WERI-Rb-1 (cell line): ENCODE results near the gene RCN1.

Source experiments
- DNase-seq: peaks from one replicate; pipeline ENCODE4 v3.0.0-alpha.2; 2020
- H3K27ac ChIP-seq: fragments of 250-450 bp; sonication (Bioruptor Pico); 2 replicates; pipeline ENCODE4 v1.5.1; 2020; ENCODE audit warnings: mild to moderate bottlenecking, moderate library complexity
- H3K27me3 ChIP-seq: fragments of 250-450 bp; sonication (Bioruptor Pico); 2 replicates; pipeline ENCODE4 v1.5.1; 2021; ENCODE audit warnings: mild to moderate bottlenecking, low read depth, moderate library complexity; ENCODE audit not compliant: insufficient read depth, severe bottlenecking
- H3K36me3 ChIP-seq: fragments of 250-450 bp; sonication (Bioruptor Pico); 2 replicates; pipeline ENCODE4 v1.5.1; 2020; ENCODE audit warnings: mild to moderate bottlenecking, moderate library complexity
- H3K4me3 ChIP-seq: 2 replicates; pipeline ENCODE4 v1.5.1; 2011; ENCODE audit warnings: low read depth, mild to moderate bottlenecking, control low read depth, low read length
- H3K9me3 ChIP-seq: fragments of 250-450 bp; sonication (Bioruptor Pico); 2 replicates; pipeline ENCODE4 v1.5.1; 2021; ENCODE audit warnings: mild to moderate bottlenecking, moderate library complexity; ENCODE audit not compliant: severe bottlenecking
- CTCF ChIP-seq: IDR thresholded peaks from 2 replicates; pipeline ENCODE4 v1.5.1; 2011; ENCODE audit warnings: low read depth, mild to moderate bottlenecking, control low read depth, inconsistent platforms, low read length

RCN1 gene

DNA sequence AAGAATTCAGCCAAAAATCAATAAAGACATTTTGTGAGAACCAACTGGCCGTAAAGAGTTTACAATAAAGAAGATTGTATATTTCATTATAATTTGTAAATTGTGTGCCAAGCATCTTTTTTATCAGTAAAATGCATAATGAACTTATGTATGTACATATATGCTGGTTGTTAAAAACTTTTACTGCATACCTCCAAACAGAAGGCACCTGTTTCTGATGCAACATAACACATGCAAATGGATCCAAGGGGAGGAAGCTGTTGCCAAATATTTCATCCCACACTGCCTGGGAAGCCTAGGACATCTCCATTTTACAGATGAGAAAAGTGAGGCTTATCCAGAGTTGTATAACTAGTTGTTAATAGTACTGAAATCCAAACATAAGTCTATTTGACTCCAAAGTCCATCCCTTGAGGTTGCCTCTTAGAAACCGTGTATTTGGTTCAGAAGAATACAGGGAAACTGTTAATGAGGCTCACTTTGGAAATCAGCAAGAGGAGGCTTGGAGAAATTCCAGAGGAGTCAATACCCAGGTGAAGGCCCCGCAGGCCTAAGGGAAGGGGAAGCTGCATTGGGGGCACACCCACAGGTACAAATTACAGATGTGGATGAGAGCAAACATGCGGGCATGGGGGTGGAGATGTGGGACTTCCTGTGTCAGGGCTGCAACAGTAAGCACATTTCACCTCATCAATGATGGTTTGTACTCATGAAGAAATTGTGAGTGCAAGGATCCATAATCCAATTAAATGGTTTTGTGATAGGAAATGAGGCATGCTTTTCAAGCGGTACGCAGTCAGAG lies 51.1 kb downstream of the RCN1 start:
- Histone ChIP-seq H3K9me3 (no peaks in the 10 kb centered on the region), H3K4me3 (no peak overlapping the region), H3K27ac (peak overlapping the region; percentile 6; the same call in 1 of the 2 replicates), H3K27me3 (no peaks in the 10 kb centered on the region), H3K36me3 (no peaks in the 10 kb centered on the region)
- no peak for DNase-seq
- no peak for TF ChIP-seq CTCF

GRCh38 chr11:32143378-32143777 lies 52.5 kb downstream of the RCN1 start:
- Histone ChIP-seq H3K4me3 (no peak overlapping the region), H3K9me3 (peaks cover 4% of the 10 kb centered on the region), H3K27ac (no peak overlapping the region), H3K36me3 (no peaks in the 10 kb centered on the region), H3K27me3 (no peaks in the 10 kb centered on the region)
- DNase-seq: no peak
- TF ChIP-seq CTCF: no peak

- DNase-seq: no peak
- H3K9me3 ChIP-seq: peaks cover 4% of the 10 kb centered on the region
- H3K36me3 ChIP-seq: no peaks in the 10 kb centered on the region
- no peak for TF ChIP-seq CTCF
- no peak overlapping the region for H3K27ac ChIP-seq
- no peaks in the 10 kb centered on the region for H3K27me3 ChIP-seq
- H3K4me3 ChIP-seq: no peak overlapping the region
These were observed 54.4 kb downstream of the RCN1 start for GRCh38 chr11:32145282-32145681.

- 0 out of 2 replicates have a peak overlapping the region, but pooled peaks have one; percentile 9 for H3K27ac ChIP-seq
- no peaks in the 10 kb centered on the region for H3K27me3 ChIP-seq
- no peak overlapping the region for H3K4me3 ChIP-seq
- no peak for DNase-seq
- no peaks in the 10 kb centered on the region for H3K36me3 ChIP-seq
- no peak for TF ChIP-seq CTCF
- H3K9me3 ChIP-seq: peaks cover 4% of the 10 kb centered on the region
These were observed 58.0 kb downstream of the RCN1 start for GRCh38 chr11:32148895-32149294.

DNA sequence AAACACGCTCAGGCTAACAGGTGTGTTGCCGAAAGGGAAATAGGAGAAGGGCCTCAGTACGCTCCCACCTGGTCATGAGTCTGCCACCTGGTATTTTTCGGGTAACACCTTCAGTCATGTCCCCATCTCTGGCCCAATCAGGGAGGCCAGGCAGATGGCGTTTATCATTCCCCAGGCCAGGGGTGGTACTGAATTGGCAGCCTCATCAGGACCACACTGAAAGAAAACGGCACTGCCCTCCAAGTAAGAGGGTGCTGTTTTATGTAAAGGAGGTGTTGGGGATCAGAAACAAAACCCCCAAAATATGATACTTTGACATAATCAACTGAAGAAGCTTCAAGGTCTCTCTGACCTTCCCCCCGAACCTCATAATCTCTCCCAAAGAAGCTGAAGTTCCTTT lies 58.9 kb downstream of the RCN1 start:
- H3K27ac ChIP-seq: no peak overlapping the region
- no peak for TF ChIP-seq CTCF

DNA sequence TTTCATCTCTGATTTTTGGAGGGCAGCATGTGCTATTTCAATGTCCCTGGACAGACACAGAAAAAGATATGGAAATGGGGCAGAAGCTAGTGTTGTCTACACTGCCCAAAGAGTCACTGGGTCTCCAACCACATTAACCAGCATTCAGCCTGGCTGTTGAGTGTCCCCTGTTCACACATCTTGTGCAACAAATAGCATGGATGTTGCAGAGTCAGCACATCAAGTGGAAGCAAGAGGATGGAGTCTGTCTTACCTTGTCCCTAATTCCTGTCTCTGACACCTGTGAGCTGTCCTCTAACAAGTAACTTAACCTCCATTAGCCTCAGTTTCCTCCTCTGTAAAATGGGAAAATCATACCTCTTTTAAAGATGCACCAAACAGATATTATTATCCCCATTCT lies 60.2 kb downstream of the RCN1 start:
- no peak for DNase-seq
- H3K36me3 ChIP-seq: no peaks in the 10 kb centered on the region
- TF ChIP-seq CTCF: no peak
- H3K27ac ChIP-seq: no peak overlapping the region
- peaks cover 4% of the 10 kb centered on the region for H3K9me3 ChIP-seq
- no peaks in the 10 kb centered on the region for H3K27me3 ChIP-seq
- no peak overlapping the region for H3K4me3 ChIP-seq

More for the DNA sequence above, 58.9 kb downstream of the RCN1 start:
- no peaks in the 10 kb centered on the region for H3K27me3 ChIP-seq
- DNase-seq: no peak
- H3K4me3 ChIP-seq: no peak overlapping the region
- H3K9me3 ChIP-seq: peaks cover 4% of the 10 kb centered on the region
- H3K36me3 ChIP-seq: no peaks in the 10 kb centered on the region
